Stimulated activated memory B cell treated with anti-CD40 and anti-IgM and Interleukin-4, amounts not matched to agents 10 μg/mL and 1 μg/mL and 100 μg/mL, for 72 hours (primary cell): ENCODE data around the gene MTFR2.
"Not testable (repeated sequence)": the region's sequence is repeated elsewhere in the genome, so short reads cannot be mapped to it uniquely, and the experiment has no call there.

Source experiments
- ATAC-seq: fragments of 150-1000 bp; cut with Tn5 transposase; 2 replicates; pipeline ENCODE4 v1.10.0; 2021
- H3K27ac Mint-ChIP-seq: one replicate; pipeline ENCODE4 v1.8.0; 2022; ENCODE audit warnings: mild to moderate bottlenecking, mixed read lengths
- H3K27me3 Mint-ChIP-seq: one replicate; pipeline ENCODE4 v1.8.0; 2022; ENCODE audit warnings: mixed read lengths
- H3K36me3 Mint-ChIP-seq: one replicate; pipeline ENCODE4 v1.8.0; 2022; ENCODE audit warnings: mixed read lengths
- H3K4me1 Mint-ChIP-seq: one replicate; pipeline ENCODE4 v1.8.0; 2022; ENCODE audit warnings: mixed read lengths
- H3K4me3 Mint-ChIP-seq: one replicate; pipeline ENCODE4 v1.8.0; 2022; ENCODE audit warnings: mild to moderate bottlenecking, moderate library complexity, mixed read lengths
- H3K9me3 Mint-ChIP-seq: one replicate; pipeline ENCODE4 v1.8.0; 2022; ENCODE audit warnings: mixed read lengths

MTFR2 gene

DNA sequence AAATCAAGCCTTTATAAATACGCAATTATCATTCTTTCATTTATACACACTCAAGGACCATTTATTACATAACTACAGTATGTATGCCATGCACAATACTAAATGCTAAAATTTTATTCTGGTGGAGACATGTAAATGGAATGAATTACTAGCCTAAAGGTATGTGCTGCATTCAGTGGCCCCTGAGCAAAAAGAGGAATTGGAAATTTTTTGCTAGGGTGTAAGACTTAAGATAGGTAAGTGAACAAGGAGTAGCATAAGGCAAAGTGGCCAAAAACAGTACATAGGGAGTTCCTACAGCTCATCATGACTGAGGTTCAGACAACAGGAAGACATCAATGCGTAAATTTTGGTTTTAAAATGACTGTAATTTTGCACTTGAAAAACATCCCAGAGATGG, 2.3 kb upstream of the MTFR2 start:
- no peak for ATAC-seq
- Mint-ChIP-seq H3K27ac (no peak overlapping the region), H3K9me3 (no peaks in the 10 kb centered on the region), H3K36me3 (peaks cover 14% of the 10 kb centered on the region), H3K4me3 (no peak overlapping the region), H3K27me3 (no peaks in the 10 kb centered on the region), H3K4me1 (peaks cover 49% of the 10 kb centered on the region)

DNA sequence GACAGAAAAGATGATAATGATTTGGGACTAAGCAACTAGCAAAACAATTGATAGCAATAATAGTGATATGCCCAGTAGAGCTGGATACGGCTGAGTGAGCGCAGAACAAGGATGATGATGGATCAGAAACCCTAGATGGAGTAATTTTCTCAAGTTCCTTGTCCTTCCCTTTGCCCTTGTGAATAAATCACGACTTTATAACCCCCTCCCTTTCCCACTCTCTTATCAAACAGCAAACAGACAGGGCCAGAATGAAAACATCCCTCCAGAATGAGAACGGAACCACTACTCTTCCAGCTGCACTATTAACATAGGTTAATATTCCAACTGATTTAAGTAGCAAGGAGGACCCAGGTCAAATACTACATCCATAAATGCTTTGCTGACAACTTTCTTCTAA, 1.3 kb upstream of the MTFR2 start:
- Mint-ChIP-seq H3K4me3 (peak overlapping the region; percentile 94), H3K9me3 (no peaks in the 10 kb centered on the region), H3K27me3 (no peaks in the 10 kb centered on the region), H3K27ac (peak overlapping the region; percentile 86), H3K4me1 (peaks cover 49% of the 10 kb centered on the region), H3K36me3 (peaks cover 19% of the 10 kb centered on the region)
- ATAC-seq, result no peak

- ATAC-seq, result no peak
These were observed 536 bp upstream of the MTFR2 start for GRCh38 chr6:136250686-136251008.

GRCh38 chr6:136249336-136249735, 775 bp downstream of the MTFR2 start:
- no peaks in the 10 kb centered on the region for H3K27me3 Mint-ChIP-seq
- H3K36me3 Mint-ChIP-seq, result peaks cover 19% of the 10 kb centered on the region
- ATAC-seq, result no peak
- H3K27ac Mint-ChIP-seq, result peak overlapping the region; percentile 86
- peak overlapping the region; percentile 94 for H3K4me3 Mint-ChIP-seq
- no peaks in the 10 kb centered on the region for H3K9me3 Mint-ChIP-seq
- H3K4me1 Mint-ChIP-seq, result peaks cover 49% of the 10 kb centered on the region

More at GRCh38 chr6:136250686-136251008, 536 bp upstream of the MTFR2 start:
- peak overlapping the region; percentile 94 for H3K4me3 Mint-ChIP-seq
- no peaks in the 10 kb centered on the region for H3K9me3 Mint-ChIP-seq
- H3K36me3 Mint-ChIP-seq, result peaks cover 19% of the 10 kb centered on the region
- H3K27ac Mint-ChIP-seq, result peak overlapping the region; percentile 86
- no peaks in the 10 kb centered on the region for H3K27me3 Mint-ChIP-seq
- H3K4me1 Mint-ChIP-seq, result peaks cover 49% of the 10 kb centered on the region

GRCh38 chr6:136244061-136244616, 6.0 kb downstream of the MTFR2 start:
- peaks cover 7% of the 10 kb centered on the region for H3K4me1 Mint-ChIP-seq
- no peak overlapping the region for H3K27ac Mint-ChIP-seq
- ATAC-seq, result no peak
- no peak overlapping the region for H3K4me3 Mint-ChIP-seq
- no peaks in the 10 kb centered on the region for H3K9me3 Mint-ChIP-seq
- H3K27me3 Mint-ChIP-seq, result no peaks in the 10 kb centered on the region
- H3K36me3 Mint-ChIP-seq, result peaks cover 33% of the 10 kb centered on the region

- ATAC-seq, result no peak
- Mint-ChIP-seq H3K27ac (no peak overlapping the region), H3K9me3 (no peaks in the 10 kb centered on the region), H3K4me3 (no peak overlapping the region), H3K36me3 (peaks cover 24% of the 10 kb centered on the region), H3K4me1 (no peaks in the 10 kb centered on the region), H3K27me3 (no peaks in the 10 kb centered on the region)
These were observed 13.4 kb downstream of the MTFR2 start for GRCh38 chr6:136236466-136237293.

DNA sequence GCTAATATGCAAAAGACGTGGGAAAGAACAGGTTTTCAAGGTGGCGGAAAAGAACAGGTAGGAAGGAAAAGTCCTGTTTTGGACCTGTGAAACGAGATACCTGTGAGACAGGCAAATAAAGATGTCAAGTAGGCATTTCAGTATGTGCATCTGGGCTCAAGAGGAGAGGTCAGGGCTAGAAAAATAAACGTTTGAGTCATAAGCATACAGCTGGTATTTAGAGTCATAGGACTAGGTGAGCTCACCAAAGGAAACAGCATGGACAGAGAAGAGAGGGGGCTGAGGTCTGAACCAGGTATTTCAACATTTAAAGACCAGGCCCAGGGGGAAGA, 14.9 kb downstream of the MTFR2 start:
- no peaks in the 10 kb centered on the region for H3K4me1 Mint-ChIP-seq
- no peaks in the 10 kb centered on the region for H3K9me3 Mint-ChIP-seq
- no peak overlapping the region for H3K27ac Mint-ChIP-seq
- peaks cover 29% of the 10 kb centered on the region for H3K36me3 Mint-ChIP-seq
- no peak for ATAC-seq
- no peaks in the 10 kb centered on the region for H3K27me3 Mint-ChIP-seq
- H3K4me3 Mint-ChIP-seq, result no peak overlapping the region

GRCh38 chr6:136232701-136233100, 17.4 kb downstream of the MTFR2 start:
- Mint-ChIP-seq H3K27me3 (no peaks in the 10 kb centered on the region), H3K4me3 (no peak overlapping the region), H3K27ac (no peak overlapping the region), H3K4me1 (peaks cover 16% of the 10 kb centered on the region), H3K36me3 (peaks cover 16% of the 10 kb centered on the region), H3K9me3 (no peaks in the 10 kb centered on the region)
- ATAC-seq, result no peak

DNA sequence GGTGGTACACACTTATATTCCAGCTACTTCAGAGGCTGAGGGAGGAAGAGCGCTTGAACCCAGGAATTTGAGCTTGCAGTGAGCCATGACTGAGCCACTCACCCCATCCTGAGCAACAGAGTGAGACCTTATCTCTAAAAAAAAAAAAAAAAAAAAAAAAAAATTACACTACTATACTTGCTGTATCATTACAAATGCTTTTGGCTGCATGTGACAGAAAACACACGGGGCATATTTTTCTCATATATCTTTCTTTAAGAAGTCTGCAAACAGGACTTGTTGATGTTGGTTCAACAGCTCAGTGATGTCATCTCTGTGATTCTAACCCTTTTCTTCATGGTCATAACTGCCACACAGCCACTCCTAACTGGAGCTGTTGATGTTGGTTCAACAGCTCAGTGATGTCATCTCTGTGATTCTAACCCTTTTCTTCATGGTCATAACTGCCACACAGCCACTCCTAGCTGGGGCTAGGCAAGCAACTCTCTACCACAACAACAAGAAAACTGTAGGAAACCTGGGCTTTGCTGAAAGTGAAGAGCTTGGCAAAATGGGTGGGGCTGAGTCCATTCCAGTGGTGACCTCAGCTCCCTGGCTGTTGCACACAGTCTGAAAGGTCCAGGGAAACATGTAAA, 19.8 kb downstream of the MTFR2 start:
- Mint-ChIP-seq H3K27ac (no peak overlapping the region), H3K4me1 (peaks cover 27% of the 10 kb centered on the region), H3K4me3 (no peak overlapping the region), H3K27me3 (no peaks in the 10 kb centered on the region), H3K9me3 (no peaks in the 10 kb centered on the region), H3K36me3 (peaks cover 9% of the 10 kb centered on the region)
- ATAC-seq, result no peak

GRCh38 chr6:136228814-136229213, 21.3 kb downstream of the MTFR2 start:
- Mint-ChIP-seq H3K9me3 (no peaks in the 10 kb centered on the region), H3K27ac (no peak overlapping the region), H3K36me3 (peaks cover 4% of the 10 kb centered on the region), H3K4me3 (no peak overlapping the region), H3K4me1 (peaks cover 27% of the 10 kb centered on the region), H3K27me3 (no peaks in the 10 kb centered on the region)
- no peak for ATAC-seq

DNA sequence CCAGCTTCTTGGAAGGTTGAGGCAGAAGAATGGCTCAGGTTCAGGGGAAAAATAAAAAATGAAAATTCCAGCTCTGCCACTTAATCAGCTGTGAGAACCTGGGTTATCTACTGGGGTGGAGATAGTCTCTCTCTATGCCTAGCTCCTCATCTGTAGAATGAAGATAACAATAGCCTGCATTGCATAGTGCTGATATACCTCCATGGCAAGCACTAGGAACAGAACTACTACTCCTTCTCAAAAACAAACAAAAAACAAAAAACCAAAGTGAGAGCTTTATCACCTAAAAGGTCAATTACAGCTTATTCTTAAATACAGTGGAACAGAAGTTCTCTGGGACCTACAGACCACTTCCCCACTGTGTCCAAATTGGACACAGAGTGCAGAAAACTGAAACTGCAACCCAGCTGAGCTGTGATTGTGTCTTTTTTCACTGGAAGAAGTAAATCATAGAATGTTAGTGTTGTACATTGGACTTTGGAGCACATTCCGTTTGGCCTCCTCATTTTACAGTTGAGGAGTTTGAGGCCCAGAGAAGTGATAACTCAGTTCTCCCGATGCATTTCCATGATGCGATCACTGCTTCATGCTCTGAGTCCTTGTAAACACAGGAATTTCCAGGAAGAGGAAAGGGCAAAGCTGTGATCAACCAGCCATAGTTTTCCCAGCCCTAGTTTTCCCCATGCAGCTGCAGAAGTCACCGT, 23.3 kb downstream of the MTFR2 start:
- Mint-ChIP-seq H3K36me3 (peaks cover 4% of the 10 kb centered on the region), H3K4me3 (no peak overlapping the region), H3K27me3 (peaks cover 9% of the 10 kb centered on the region), H3K27ac (peak overlapping the region; percentile 37), H3K4me1 (peaks cover 27% of the 10 kb centered on the region), H3K9me3 (no peaks in the 10 kb centered on the region)
- ATAC-seq, result no peak

- Mint-ChIP-seq H3K4me1 (peaks cover 27% of the 10 kb centered on the region), H3K27ac (peak overlapping the region; percentile 37), H3K9me3 (no peaks in the 10 kb centered on the region), H3K36me3 (peaks cover 4% of the 10 kb centered on the region), H3K4me3 (no peak overlapping the region), H3K27me3 (peaks cover 9% of the 10 kb centered on the region)
- ATAC-seq, result peak; percentile 79
These were observed 24.0 kb downstream of the MTFR2 start for GRCh38 chr6:136226027-136226673.

GRCh38 chr6:136225496-136225895, 24.6 kb downstream of the MTFR2 start:
- Mint-ChIP-seq H3K27ac (no peak overlapping the region), H3K4me3 (no peak overlapping the region), H3K36me3 (peaks cover 2% of the 10 kb centered on the region), H3K4me1 (peaks cover 27% of the 10 kb centered on the region), H3K9me3 (no peaks in the 10 kb centered on the region), H3K27me3 (peaks cover 9% of the 10 kb centered on the region)
- ATAC-seq, result no peak

DNA sequence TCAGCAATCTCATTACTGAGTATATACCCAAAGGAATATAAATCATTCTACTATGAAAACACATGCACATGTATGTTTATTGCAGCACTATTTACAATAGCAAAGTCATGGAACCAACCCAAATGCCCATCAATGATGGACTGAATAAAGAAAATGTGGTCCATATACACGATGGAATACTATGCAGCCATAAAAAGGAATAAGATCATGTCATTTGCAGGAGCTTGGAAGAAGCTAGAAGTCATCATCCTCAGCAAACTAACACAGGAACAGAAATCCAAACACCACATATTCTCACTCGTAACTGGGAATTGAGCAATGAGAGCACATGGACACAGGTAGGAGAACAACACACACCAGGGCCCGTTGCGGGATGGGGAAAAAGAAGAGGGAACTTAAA, 25.1 kb downstream of the MTFR2 start:
- H3K9me3 Mint-ChIP-seq, H3K27me3 Mint-ChIP-seq: not testable (repeated sequence)

More for the DNA sequence above, 25.1 kb downstream of the MTFR2 start:
- peaks cover 27% of the 10 kb centered on the region for H3K4me1 Mint-ChIP-seq
- not testable (repeated sequence) for ATAC-seq, H3K4me3 Mint-ChIP-seq, H3K27ac Mint-ChIP-seq, H3K36me3 Mint-ChIP-seq
